ENCODE results near the gene SRSF5. TPM values are rescaled to one million over a fixed set of nuclear protein-coding genes. Genes with fewer than 3 reads are reported as not detected.

SRSF5 gene
- total RNA-seq, 1 experiment from 2014 or later, result 142 TPM

DNA sequence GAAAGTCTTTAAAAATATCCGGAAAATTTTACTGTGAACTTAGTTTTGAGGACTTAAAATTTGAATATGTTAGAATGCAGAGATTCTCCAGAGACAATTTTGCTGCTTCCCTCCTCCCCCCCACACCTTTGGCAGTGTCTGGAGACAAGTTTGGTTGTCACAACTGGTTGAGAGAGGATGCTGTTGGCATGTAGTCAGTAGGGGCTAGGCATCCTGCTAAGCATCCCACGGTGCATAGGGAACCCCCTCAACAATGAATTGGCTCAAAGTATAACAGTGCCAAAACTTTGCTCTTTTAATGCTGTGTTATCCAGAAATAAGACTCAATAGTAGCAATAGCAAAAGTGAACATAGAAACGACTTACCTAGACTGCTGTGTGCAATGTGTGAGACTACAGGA, 3.6 kb downstream of the SRSF5 start:
- no peak for DNase-seq (ENCODE audit: low spot score)

- DNase-seq (ENCODE audit: low spot score), result no peak
These were observed 4.2 kb downstream of the SRSF5 start for GRCh38 chr14:69771136-69771535.

DNA sequence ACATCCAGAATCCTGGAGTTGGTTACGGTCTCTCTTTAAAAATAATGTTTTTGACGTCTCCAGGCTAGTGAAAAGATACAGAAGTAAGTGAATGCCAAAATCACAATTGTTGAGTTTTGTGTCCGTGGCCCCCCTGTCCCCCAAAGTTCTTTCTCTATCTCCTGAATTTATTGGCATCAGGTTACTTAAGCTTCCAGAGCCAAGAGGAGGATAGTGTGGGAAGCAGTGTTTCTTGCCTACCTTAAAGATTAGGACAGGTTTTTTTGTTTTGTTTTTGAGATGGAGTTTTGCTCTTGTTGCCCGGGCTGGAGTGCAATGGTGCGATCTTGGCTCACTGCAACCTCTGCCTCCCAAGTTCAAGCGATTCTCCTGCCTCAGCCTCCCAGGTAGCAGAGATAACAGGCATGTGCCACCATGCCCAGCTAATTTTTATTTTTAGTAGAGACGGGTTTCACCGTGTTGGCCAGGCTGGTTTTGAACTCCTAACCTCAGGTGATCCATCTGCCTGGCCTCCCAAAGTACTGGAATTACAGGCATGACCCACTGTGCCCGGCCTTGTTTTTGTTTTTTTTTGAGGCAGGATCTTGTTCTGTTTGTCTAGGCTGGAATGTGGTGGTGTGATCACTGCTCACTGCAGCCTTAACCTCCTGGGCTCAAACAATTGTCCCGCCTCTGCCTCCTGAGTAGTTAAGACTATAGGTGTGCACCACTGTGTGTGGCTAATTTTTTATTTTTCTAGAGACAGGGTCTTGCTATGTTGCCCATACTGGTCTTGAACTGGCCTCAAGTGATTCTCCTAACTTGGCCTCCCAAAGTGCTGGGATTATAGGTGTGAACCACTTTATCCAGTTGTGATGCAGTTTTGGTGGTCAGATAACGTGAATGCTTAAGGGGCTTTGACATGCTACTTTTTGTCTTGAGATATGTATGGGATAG, 5.4 kb downstream of the SRSF5 start:
- no peak for DNase-seq (ENCODE audit: low spot score)

DNA sequence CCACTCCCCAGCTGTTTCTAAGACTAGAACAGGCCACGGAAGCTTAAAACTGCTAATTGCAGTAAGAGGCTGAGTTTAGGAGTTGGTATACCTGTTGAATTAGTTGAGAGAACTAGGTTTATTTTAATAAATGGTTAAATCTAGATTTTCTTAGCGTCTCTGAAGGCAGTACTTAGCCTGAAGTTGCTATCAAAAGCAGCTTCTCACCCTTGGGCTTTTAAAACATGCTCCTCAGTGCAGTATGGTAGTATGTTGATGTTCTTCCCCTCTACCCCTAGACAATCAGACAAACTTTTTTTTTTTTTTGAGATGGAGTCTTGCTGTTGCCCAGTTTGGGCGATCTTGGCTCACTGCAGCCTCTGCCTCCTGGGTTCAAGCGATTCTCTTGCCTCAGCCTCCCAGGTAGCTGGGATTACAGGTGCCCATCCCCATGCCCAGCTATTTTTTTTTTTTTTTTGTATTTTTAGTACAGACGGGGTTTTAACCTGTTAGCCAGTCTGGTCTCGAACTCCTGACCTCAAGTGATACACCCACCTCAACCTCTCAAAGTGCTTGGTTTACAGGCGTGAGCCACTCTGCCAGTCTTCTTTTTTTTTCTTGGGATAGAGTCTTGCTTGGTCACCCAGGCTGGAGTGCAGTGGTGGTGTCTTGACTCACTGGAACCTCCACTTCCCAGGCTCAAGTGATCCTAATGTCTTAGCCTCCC, 6.8 kb downstream of the SRSF5 start:
- DNase-seq (ENCODE audit: low spot score), result no peak

- DNase-seq (ENCODE audit: low spot score), result no peak
These were observed 8.1 kb downstream of the SRSF5 start for GRCh38 chr14:69775012-69775411.

DNA sequence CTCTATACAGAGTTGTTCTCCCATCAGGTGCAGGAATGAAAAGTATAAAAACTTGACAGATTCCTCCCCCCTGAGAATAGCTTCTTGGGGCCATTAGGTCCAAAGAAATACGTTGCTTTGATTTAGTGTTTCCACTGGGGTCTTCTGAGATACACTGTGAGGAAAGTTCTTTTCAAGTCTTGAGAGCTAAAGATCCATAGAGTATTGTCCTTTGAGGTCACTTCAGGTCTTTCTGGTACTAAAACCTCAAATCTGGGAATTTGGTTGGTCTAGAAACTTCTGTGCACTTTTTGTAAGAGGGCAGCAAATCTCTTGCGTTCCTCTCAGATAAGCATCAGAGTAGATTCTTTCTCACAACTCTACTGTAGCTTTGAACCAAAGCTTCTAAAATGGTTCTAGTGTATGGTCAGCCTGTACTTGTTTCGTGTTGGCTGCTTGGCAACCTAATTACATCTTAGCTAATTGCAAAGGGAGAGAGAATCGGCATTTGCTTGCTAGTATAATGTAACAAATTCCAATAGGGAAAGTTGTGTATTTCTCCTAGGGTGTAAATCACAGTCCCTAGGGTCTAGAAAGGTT, 10.0 kb downstream of the SRSF5 start:
- no peak for DNase-seq (ENCODE audit: low spot score)

- no peak for DNase-seq (ENCODE audit: low spot score)
These were observed 12.1 kb downstream of the SRSF5 start for GRCh38 chr14:69779088-69779487.

GRCh38 chr14:69780092-69780491, 13.2 kb downstream of the SRSF5 start:
- DNase-seq (ENCODE audit: low spot score), result no peak

DNA sequence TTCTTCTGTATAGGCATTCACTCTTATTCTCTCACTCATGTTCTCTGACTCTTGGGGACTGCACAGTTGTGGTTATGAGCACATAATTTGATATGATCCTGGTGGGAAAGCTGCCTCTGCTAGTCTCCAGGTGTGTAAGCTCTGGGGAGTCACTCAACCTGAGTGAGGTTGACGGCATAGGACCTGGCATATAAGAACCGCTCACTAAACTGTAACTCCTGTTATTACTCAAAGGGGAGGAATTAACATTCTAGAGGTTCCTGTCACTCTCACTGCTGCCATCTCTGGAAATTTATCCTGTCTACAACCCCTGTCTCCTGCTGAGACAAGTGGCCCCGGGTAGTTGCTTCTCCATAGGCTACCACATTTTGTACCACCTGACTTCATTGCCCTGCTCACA, 14.0 kb downstream of the SRSF5 start:
- DNase-seq (ENCODE audit: low spot score), result no peak

GRCh38 chr14:69784942-69785341, 18.0 kb downstream of the SRSF5 start:
- no peak for DNase-seq (ENCODE audit: low spot score)

DNA sequence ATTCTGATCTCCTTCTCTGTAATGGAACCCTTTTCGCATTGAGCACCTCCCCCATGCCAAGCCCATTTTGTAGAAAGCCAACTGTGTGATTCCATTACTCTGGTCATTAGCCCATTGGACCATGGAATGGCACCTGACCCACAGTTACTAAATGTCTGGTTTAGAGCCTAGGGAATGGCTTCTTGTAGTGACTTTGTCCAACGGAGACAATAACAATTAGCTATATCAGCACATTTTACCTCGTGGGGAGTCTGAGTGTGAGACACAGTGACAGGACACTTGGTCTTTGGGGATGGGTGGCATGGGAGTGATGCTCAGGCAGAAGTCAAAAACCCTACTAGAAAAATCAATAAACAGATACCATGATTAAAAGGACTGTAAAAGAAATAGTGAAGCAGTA, 19.7 kb downstream of the SRSF5 start:
- no peak for DNase-seq (ENCODE audit: low spot score)

- DNase-seq (ENCODE audit: low spot score), result no peak
These were observed 22.2 kb downstream of the SRSF5 start for GRCh38 chr14:69789118-69789640.

- DNase-seq (ENCODE audit: low spot score), result no peak
These were observed 26.0 kb downstream of the SRSF5 start for GRCh38 chr14:69792887-69793421.

DNA sequence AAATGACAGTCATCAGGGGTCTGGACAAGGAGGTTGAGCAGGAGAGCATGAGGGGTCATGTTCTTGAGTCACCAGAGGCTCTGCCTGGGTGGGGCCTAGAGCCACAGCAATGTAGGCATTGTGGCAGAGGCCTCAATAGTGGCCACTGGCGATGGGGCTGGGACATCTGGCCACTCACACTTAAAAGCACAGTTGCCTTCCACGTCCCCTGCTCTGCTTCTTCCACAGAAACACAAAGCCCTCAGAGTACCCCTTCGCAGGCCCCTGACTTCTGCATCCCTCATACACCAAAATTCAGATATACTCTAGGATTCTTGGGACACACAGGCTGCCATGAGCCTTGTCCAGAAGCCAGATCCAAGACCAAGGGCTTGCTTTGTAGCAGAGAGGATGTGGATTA, 27.8 kb downstream of the SRSF5 start:
- no peak for DNase-seq (ENCODE audit: low spot score)

- DNase-seq (ENCODE audit: low spot score), result no peak
These were observed 28.7 kb downstream of the SRSF5 start for GRCh38 chr14:69795691-69796090.

DNA sequence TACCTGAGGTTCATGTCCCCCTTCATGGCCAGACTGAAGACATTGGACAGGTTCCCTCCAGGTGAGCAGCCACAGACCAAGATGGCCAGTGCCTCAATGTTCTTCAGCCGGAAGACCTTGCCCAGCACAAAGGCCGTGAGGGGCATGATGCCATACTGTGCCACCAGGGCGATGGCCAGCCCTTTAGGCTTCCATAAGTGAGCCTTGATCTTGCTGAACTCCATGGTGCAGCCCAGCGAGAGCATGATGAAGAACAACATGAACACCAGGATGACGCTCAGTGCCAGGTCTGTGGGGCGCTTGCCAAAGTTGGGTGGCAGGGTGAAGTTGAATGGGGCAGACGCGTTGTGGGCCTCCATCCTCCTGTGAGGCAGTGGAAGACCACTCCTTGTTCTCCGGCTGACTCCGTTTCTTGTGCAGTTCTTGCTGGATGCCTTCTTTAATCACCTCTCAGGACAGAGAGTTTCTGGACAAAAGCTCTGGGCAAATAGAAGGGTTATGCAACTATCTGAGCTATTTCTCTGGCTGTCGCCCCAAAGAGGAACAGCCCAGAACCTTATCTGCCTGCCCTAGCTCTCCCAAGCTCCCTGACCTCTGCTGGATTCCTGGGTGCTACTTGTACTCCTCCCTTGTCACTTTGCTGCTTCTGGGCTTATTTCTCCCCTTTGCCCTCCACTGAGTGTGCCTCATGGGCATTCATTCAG, 30.0 kb downstream of the SRSF5 start, which contains the start of gene SLC10A1:
SLC10A1 (minus strand) TSS at position 445 of the 704 bp plus-strand sequence; CDS start at position 359, 86 bp downstream.
- no peak for DNase-seq (ENCODE audit: low spot score)

- DNase-seq (ENCODE audit: low spot score), result no peak
These were observed 30.8 kb downstream of the SRSF5 start for GRCh38 chr14:69797573-69798338.

- DNase-seq (ENCODE audit: low spot score), result no peak
These were observed 31.4 kb downstream of the SRSF5 start for GRCh38 chr14:69798339-69798735.

DNA sequence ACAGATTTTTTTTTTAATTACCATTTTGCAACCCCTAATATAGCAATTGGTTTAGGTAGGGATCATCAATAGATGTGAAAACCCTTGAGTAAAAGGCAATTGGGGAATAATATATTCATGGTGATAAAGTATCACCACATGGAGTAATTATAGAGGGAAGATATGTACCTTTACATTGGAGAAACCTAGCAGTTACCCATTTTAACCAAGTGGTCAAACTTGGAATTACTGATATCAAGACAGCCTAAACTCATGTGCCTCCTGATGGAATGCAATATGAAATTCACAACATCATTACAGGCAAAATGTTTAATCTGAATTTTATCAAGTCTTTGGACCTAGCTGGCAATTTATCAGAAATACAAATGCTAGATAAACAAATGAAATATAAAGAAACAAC, 36.8 kb downstream of the SRSF5 start:
- no peak for DNase-seq (ENCODE audit: low spot score)

- no peak for DNase-seq (ENCODE audit: low spot score)
These were observed 38.0 kb downstream of the SRSF5 start for GRCh38 chr14:69804902-69805301.

DNA sequence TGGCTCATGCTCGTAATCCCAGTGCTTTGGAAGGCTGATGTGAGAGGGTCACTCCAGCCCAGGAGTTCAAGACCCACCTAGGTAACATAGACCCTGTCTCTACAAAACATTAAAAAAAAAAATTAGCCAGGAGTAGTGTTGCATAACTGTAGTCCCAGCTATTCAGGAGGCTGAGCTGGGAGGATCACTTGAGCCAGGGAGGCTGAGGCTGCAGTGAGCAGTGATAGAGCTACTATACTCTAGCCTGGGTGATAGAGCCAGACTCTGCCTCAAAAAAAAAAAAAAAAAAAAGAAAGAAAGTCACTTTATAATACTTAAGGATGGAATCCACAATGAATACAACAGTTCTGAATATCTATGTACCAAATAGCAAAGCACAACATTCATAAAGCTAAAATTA, 40.2 kb downstream of the SRSF5 start:
- DNase-seq (ENCODE audit: low spot score), result no peak
